GM06990 (cell line): ENCODE measurements around the gene ANK3.

Experiments used
- DNase-seq: peaks from one replicate; pipeline ENCODE4 v3.0.0-alpha.2; 2011; ENCODE audit not compliant: insufficient read length; ENCODE audit errors: extremely low read depth
- H3K27me3 ChIP-seq: replicated peaks from 2 replicates; pipeline ENCODE4 v1.6.0; 2011; ENCODE audit warnings: low read length; ENCODE audit not compliant: control insufficient read depth, insufficient read depth
- H3K36me3 ChIP-seq: 2 replicates; pipeline ENCODE4 v1.5.1; 2011; ENCODE audit warnings: low read length; ENCODE audit not compliant: control insufficient read depth, insufficient read depth
- H3K4me3 ChIP-seq: replicated peaks from 2 replicates; pipeline ENCODE4 v1.5.1; 2011; ENCODE audit warnings: low read depth, mild to moderate bottlenecking, control low read depth, low read length
- CTCF ChIP-seq: IDR thresholded peaks from 2 replicates; pipeline ENCODE4 v1.5.1; 2011; ENCODE audit warnings: low read length, control low read depth, mild to moderate bottlenecking, inconsistent platforms; ENCODE audit not compliant: insufficient read depth, poor library complexity, severe bottlenecking

Gene ANK3

DNA sequence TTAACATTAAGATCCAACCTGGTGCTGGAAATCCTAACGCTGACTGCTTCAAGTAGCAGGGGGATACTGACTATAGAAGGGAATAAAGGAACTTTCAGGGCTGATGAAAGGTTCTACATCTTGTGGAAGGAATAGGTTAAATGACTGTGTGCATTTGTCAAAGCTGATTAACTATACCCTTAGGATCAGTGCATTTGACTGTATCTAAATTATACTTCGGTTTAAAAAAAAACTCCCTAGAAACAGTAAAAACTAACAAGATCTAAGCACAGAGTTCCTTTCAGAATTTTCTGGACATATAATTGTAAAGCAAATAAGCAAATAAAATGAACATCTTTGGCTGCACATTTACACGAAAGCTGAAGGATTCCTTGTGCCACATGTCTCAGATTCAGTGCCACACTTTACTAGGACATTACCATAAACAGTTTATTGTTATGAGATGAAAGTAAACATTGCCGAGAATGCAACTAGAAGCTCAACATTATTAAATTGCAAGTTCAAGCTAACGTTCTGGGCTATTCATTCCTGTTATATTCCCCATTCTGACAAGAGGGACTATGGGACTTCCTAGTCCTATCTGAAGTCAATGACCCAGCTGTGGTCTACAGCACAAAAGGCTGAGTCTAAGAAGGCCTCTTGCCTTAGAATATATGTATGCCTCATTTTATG, 20.7 kb downstream of the ANK3 start:
- H3K27me3 ChIP-seq = no peaks in the 10 kb centered on the region

GRCh38 chr10:60367901-60368300, 21.8 kb downstream of the ANK3 start:
- DNase-seq = no peak
- no peak for TF ChIP-seq CTCF
- H3K36me3 ChIP-seq = no peaks in the 10 kb centered on the region
- no peaks in the 10 kb centered on the region for H3K27me3 ChIP-seq
- H3K4me3 ChIP-seq = no peak overlapping the region

More for the DNA sequence above, 20.7 kb downstream of the ANK3 start:
- DNase-seq = no peak
- Histone ChIP-seq H3K36me3 (no peaks in the 10 kb centered on the region), H3K4me3 (no peak overlapping the region)
- no peak for TF ChIP-seq CTCF

- Histone ChIP-seq H3K27me3 (no peaks in the 10 kb centered on the region), H3K4me3 (no peak overlapping the region), H3K36me3 (no peaks in the 10 kb centered on the region)
- TF ChIP-seq CTCF = no peak
- no peak for DNase-seq
These were observed 22.2 kb downstream of the ANK3 start for GRCh38 chr10:60367431-60367830.

GRCh38 chr10:60367024-60367423, 22.7 kb downstream of the ANK3 start:
- no peaks in the 10 kb centered on the region for H3K36me3 ChIP-seq
- no peak overlapping the region for H3K4me3 ChIP-seq
- no peak for DNase-seq
- no peak for TF ChIP-seq CTCF
- no peaks in the 10 kb centered on the region for H3K27me3 ChIP-seq

- no peak for TF ChIP-seq CTCF
- Histone ChIP-seq H3K4me3 (no peak overlapping the region), H3K36me3 (no peaks in the 10 kb centered on the region), H3K27me3 (no peaks in the 10 kb centered on the region; the same call in 1 of the 2 replicates)
- no peak for DNase-seq
These were observed 26.5 kb downstream of the ANK3 start for GRCh38 chr10:60363187-60363586.

GRCh38 chr10:60362461-60362860, 27.2 kb downstream of the ANK3 start:
- H3K27me3 ChIP-seq = no peaks in the 10 kb centered on the region; the same call in 1 of the 2 replicates
- no peak overlapping the region for H3K4me3 ChIP-seq
- no peak for DNase-seq
- H3K36me3 ChIP-seq = no peaks in the 10 kb centered on the region
- no peak for TF ChIP-seq CTCF
